ENCODE data around the gene FNDC3B. TPM values are rescaled to one million over a fixed set of nuclear protein-coding genes. Genes with fewer than 3 reads are reported as not detected.

Gene FNDC3B
- total and polyA plus RNA-seq, 2 of the 8 experiments (the other 6 are each of a cell fraction or from before 2014, with no cell fraction given), result 14.1 to 44.4 TPM

DNA sequence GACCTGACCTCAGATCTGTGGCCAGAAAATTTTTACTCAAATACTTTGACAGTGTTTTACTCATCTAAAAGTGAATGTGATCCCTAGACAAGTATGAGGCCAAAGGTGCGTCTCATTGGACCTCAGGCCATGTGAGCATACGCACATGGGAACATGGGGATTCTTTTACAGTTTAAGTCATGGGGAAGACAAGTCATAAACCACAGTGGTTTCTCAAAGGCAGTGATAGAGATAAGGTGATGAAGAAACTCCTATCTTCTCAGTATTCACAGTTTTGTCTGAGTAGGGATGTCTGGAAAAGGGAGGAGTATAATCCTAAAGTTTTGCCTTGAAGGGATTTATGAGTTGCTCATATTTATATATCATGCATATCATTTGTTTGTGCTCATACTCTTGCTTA is 173.8 kb downstream of the FNDC3B start (continued):
- no peak for TF ChIP-seq FOSL1 (IDR thresholded peaks at IDR 0.05; ENCODE audit: insufficient read depth, low read depth, low read length)
